HepG2 (cell line): ENCODE results near the gene HECTD1.
A peak's percentile ranks its signal among the peaks of the same experiment; 100 is the strongest.

ENCODE experiments used
- HNF4A ChIP-seq: sonication (generic); formaldehyde crosslinking; IDR thresholded peaks from 2 replicates; pipeline ENCODE4 v1.4.0; 2020; ENCODE audit warnings: missing genetic modification reagents
- IRX3 ChIP-seq: sonication (generic); formaldehyde crosslinking; IDR thresholded peaks from 2 replicates; pipeline ENCODE4 v1.8.1; 2023; ENCODE audit warnings: mild to moderate bottlenecking, low read depth, missing genetic modification reagents, borderline replicate concordance
- NCOR1 ChIP-seq: fragments of 200-600 bp; sonication (generic); IDR thresholded peaks from 2 replicates; pipeline ENCODE4 v1.7.0; 2017; ENCODE audit warnings: antibody characterized with exemption, low read length, borderline replicate concordance
- RARG ChIP-seq: sonication (generic); formaldehyde crosslinking; IDR thresholded peaks from 2 replicates; pipeline ENCODE4 v1.4.0; 2020; ENCODE audit warnings: low read depth, mild to moderate bottlenecking, missing genetic modification reagents
- TOE1 ChIP-seq: sonication (generic); formaldehyde crosslinking; IDR thresholded peaks from 2 replicates; pipeline ENCODE4 v1.4.0; 2020; ENCODE audit warnings: mild to moderate bottlenecking, missing genetic modification reagents
- ZNF484 ChIP-seq: sonication (generic); formaldehyde crosslinking; IDR thresholded peaks from 2 replicates; pipeline ENCODE4 v1.5.1; 2020; ENCODE audit warnings: mild to moderate bottlenecking, low read depth, missing genetic modification reagents, borderline replicate concordance
- TF ChIP-seq, protein P1 (sequence below): sonication (generic); formaldehyde crosslinking; IDR thresholded peaks from 2 replicates; pipeline ENCODE4 v1.5.0; 2020; ENCODE audit warnings: mild to moderate bottlenecking, missing genetic modification reagents, moderate library complexity
- TF ChIP-seq, protein P2 (sequence below): IDR thresholded peaks from 2 replicates; pipeline ENCODE4 v1.6.1; 2012; ENCODE audit warnings: inconsistent platforms
- TF ChIP-seq, protein P3 (sequence below), 2 experiments: fragments of 450-650 bp in 1 of 2; sonication (generic) in 1 of 2; formaldehyde crosslinking in 1 of 2; IDR thresholded peaks; 2 replicates each; pipeline versions ENCODE4 v1.6.1 to v1.8.0; 2016 to 2022; ENCODE audit warnings: antibody characterized with exemption in 1 of 2, mild to moderate bottlenecking in 1 of 2, missing genetic modification reagents in 1 of 2
- TF ChIP-seq, protein P4 (sequence below): IDR thresholded peaks from 2 replicates; pipeline ENCODE4 v1.6.1; 2016

DNA sequence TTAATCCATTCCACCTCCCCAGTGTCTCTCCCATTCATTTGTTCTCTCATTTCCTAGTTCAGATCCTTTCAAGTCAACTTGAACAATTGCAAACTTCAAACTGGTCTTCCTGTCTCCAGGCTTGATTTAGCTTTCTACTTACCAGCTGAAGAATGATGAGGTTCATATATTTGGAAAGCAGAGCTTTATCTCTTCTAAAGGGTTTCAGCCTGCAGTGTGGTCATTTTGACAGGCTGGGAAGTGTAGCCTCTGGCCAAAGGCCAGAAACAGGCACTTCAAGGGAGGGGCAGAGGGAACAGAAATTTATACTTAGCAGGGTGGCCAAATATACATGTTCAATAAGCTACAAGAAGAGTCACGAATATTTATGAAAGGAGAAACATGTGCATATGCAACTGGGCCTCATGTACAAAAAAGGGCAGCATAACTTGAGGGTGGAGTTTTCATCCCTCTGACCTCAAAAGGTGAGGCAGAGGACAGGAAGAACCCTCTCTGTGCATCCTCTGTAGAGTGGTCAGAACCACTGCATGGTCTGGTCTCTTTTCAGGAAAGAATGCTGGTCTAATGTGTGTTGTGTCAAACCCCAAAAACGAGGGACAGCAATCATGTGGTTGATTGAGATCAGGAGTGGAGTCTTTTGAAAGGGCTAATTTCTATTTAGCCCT is 34.0 kb upstream of the HECTD1 start:
- TF ChIP-seq, protein P1, sequence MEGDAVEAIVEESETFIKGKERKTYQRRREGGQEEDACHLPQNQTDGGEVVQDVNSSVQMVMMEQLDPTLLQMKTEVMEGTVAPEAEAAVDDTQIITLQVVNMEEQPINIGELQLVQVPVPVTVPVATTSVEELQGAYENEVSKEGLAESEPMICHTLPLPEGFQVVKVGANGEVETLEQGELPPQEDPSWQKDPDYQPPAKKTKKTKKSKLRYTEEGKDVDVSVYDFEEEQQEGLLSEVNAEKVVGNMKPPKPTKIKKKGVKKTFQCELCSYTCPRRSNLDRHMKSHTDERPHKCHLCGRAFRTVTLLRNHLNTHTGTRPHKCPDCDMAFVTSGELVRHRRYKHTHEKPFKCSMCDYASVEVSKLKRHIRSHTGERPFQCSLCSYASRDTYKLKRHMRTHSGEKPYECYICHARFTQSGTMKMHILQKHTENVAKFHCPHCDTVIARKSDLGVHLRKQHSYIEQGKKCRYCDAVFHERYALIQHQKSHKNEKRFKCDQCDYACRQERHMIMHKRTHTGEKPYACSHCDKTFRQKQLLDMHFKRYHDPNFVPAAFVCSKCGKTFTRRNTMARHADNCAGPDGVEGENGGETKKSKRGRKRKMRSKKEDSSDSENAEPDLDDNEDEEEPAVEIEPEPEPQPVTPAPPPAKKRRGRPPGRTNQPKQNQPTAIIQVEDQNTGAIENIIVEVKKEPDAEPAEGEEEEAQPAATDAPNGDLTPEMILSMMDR (CRISPR knock-in tag), result no peak
- no peak for TF ChIP-seq TOE1
- TF ChIP-seq NCOR1, result no peak
- 0 out of 2 replicates have a peak, but pooled peaks have one; percentile 10 for TF ChIP-seq HNF4A (CRISPR knock-in tag)
- TF ChIP-seq ZNF484 (CRISPR knock-in tag), result no peak
- TF ChIP-seq, protein P2, sequence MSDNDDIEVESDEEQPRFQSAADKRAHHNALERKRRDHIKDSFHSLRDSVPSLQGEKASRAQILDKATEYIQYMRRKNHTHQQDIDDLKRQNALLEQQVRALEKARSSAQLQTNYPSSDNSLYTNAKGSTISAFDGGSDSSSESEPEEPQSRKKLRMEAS, result no peak
- TF ChIP-seq RARG (CRISPR knock-in tag), result no peak
- TF ChIP-seq, protein P3, sequence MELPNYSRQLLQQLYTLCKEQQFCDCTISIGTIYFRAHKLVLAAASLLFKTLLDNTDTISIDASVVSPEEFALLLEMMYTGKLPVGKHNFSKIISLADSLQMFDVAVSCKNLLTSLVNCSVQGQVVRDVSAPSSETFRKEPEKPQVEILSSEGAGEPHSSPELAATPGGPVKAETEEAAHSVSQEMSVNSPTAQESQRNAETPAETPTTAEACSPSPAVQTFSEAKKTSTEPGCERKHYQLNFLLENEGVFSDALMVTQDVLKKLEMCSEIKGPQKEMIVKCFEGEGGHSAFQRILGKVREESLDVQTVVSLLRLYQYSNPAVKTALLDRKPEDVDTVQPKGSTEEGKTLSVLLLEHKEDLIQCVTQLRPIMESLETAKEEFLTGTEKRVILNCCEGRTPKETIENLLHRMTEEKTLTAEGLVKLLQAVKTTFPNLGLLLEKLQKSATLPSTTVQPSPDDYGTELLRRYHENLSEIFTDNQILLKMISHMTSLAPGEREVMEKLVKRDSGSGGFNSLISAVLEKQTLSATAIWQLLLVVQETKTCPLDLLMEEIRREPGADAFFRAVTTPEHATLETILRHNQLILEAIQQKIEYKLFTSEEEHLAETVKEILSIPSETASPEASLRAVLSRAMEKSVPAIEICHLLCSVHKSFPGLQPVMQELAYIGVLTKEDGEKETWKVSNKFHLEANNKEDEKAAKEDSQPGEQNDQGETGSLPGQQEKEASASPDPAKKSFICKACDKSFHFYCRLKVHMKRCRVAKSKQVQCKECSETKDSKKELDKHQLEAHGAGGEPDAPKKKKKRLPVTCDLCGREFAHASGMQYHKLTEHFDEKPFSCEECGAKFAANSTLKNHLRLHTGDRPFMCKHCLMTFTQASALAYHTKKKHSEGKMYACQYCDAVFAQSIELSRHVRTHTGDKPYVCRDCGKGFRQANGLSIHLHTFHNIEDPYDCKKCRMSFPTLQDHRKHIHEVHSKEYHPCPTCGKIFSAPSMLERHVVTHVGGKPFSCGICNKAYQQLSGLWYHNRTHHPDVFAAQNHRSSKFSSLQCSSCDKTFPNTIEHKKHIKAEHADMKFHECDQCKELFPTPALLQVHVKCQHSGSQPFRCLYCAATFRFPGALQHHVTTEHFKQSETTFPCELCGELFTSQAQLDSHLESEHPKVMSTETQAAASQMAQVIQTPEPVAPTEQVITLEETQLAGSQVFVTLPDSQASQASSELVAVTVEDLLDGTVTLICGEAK (IDR thresholded peaks at IDR 0.05), result no peak
- TF ChIP-seq, protein P3 (CRISPR knock-in tag; IDR thresholded peaks at IDR 0.05), result no peak; the same call in 1 of the 2 replicates
- TF ChIP-seq IRX3 (CRISPR knock-in tag), result no peak
- TF ChIP-seq, protein P4, sequence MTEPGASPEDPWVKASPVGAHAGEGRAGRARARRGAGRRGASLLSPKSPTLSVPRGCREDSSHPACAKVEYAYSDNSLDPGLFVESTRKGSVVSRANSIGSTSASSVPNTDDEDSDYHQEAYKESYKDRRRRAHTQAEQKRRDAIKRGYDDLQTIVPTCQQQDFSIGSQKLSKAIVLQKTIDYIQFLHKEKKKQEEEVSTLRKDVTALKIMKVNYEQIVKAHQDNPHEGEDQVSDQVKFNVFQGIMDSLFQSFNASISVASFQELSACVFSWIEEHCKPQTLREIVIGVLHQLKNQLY (CRISPR knock-in tag), result no peak
